ENCODE results near the gene COMMD7. TPM values are rescaled to one million over a fixed set of nuclear protein-coding genes. Genes with fewer than 3 reads are reported as not detected.
"Not testable (repeated sequence)": the region's sequence is repeated elsewhere in the genome, so short reads cannot be mapped to it uniquely, and the experiment has no call there.

Gene COMMD7
- total RNA-seq, 1 experiment from 2014 or later = 49.2 TPM

- DNase-seq (ENCODE audit: low read depth, low spot score) = no peak
- in situ Hi-C loops (cut with HindIII; ENCODE audit: low pct_unique_long_range_greater_than_20kb, low sequenced_read_pairs) = no loop called here
Observed at GRCh38 chr20:32773855-32774254, 30.6 kb upstream of the COMMD7 start.

DNA sequence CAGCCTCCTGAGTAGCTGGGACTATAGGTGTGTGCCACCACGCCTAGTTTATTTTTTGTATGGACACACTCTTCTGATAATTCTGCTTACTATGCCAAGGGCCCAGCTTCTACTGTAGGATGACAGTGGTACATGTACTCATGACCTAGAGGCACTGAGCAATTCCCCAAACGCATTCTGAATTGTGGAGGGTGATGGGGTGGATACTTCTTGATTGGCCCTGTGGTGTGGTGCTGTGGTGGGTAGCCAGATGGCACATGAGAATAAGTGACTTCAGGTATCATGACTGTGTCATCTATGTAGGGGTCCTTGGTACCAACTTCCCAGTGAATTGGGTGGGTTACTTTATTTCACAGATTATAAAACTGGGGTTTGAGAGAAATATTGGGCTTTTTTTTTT lies 30.0 kb upstream of the COMMD7 start:
- in situ Hi-C loops (cut with HindIII; ENCODE audit: low pct_unique_long_range_greater_than_20kb, low sequenced_read_pairs) = no loop called here
- no peak for DNase-seq (ENCODE audit: low read depth, low spot score)

DNA sequence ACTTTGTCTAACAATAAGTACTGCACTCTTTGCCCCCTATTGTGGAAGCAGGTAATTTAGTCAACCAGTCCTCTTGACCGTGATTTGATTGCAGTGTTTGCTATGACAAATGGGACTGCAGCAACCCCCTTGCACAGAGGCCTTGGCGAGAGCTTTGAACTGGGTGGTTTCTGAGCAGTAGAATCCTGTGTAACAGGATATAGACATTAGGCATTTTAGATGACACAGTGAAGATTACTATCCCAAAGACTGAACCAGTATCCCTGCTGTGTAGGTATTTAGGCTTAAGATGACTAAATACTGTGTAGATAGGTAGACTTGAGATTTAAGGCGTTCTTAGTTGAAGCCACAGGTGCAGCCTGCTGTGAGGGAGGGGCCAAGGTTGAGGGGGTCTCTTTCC lies 28.8 kb upstream of the COMMD7 start:
- in situ Hi-C loops (cut with HindIII; ENCODE audit: low pct_unique_long_range_greater_than_20kb, low sequenced_read_pairs) = no loop called here
- DNase-seq (ENCODE audit: low read depth, low spot score) = no peak

GRCh38 chr20:32767418-32768198 lies 24.3 kb upstream of the COMMD7 start:
- DNase-seq (ENCODE audit: low read depth, low spot score) = no peak
- in situ Hi-C loops (cut with HindIII; ENCODE audit: low pct_unique_long_range_greater_than_20kb, low sequenced_read_pairs) = no loop called here

DNA sequence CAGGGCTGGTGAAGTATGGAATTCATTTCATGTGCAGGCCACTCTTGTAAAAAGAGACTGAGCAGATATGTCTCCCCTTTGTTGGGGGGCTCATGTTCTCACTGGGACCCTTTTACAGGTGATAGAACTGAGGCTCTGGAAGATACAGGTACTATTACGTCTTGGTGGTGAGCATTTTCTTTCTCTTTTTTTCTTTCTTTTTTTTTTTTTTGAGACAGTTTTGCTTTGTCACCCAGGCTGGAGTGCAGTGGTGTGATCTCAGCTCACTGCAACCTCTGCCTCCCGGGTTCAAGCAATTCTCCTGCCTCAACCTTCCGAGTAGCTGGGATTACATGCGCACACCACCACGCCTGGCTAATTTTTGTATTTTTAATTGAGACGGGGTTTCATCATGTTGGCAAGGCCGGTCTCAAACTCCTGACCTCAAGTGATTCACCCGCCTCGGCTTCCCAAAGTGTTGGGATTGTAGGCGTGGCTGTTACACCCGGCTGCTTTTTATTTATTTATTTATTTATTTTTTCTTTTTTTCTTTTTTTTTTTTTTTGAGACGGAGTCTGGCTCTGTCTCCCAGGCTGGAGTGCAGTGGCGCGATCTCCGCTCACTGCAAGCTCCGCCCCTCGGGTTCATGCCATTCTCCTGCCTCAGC lies 22.1 kb upstream of the COMMD7 start:
- in situ Hi-C loops (cut with HindIII; ENCODE audit: low pct_unique_long_range_greater_than_20kb, low sequenced_read_pairs) = not testable (repeated sequence)

GRCh38 chr20:32764005-32764960 lies 21.0 kb upstream of the COMMD7 start:
- in situ Hi-C loops (cut with HindIII; ENCODE audit: low pct_unique_long_range_greater_than_20kb, low sequenced_read_pairs) = no loop called here
- DNase-seq (ENCODE audit: low read depth, low spot score) = no peak

More for the DNA sequence above, 22.1 kb upstream of the COMMD7 start:
- DNase-seq (ENCODE audit: low read depth, low spot score) = not testable (repeated sequence)

GRCh38 chr20:32763202-32764004 lies 20.1 kb upstream of the COMMD7 start:
- in situ Hi-C loops (cut with HindIII; ENCODE audit: low pct_unique_long_range_greater_than_20kb, low sequenced_read_pairs) = no loop called here
- DNase-seq (ENCODE audit: low read depth, low spot score) = no peak

DNA sequence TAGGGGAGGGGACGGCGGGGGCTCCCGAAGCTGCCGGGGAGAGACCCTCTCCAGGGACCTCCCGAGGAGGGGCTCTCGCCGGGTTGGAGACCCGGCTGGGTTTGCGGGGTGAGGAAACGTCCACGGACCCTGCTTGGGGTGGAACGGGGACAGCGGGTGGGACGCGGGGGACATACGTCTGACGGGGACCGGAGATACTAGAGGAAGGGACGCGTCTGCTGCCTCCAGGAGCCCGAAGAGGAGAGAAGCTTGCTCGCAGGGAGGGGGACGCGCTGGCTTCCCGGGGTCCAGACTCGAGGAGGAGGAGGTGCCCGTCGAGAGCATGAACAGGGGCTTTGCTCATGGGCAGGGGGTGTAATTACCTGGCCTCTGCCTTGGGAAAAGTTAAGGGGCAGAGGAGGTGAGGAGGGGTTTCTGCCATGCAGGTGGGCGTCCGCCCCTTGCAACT lies 19.5 kb upstream of the COMMD7 start:
- DNase-seq (ENCODE audit: low read depth, low spot score) = no peak
- in situ Hi-C loops (cut with HindIII; ENCODE audit: low pct_unique_long_range_greater_than_20kb, low sequenced_read_pairs) = no loop called here

DNA sequence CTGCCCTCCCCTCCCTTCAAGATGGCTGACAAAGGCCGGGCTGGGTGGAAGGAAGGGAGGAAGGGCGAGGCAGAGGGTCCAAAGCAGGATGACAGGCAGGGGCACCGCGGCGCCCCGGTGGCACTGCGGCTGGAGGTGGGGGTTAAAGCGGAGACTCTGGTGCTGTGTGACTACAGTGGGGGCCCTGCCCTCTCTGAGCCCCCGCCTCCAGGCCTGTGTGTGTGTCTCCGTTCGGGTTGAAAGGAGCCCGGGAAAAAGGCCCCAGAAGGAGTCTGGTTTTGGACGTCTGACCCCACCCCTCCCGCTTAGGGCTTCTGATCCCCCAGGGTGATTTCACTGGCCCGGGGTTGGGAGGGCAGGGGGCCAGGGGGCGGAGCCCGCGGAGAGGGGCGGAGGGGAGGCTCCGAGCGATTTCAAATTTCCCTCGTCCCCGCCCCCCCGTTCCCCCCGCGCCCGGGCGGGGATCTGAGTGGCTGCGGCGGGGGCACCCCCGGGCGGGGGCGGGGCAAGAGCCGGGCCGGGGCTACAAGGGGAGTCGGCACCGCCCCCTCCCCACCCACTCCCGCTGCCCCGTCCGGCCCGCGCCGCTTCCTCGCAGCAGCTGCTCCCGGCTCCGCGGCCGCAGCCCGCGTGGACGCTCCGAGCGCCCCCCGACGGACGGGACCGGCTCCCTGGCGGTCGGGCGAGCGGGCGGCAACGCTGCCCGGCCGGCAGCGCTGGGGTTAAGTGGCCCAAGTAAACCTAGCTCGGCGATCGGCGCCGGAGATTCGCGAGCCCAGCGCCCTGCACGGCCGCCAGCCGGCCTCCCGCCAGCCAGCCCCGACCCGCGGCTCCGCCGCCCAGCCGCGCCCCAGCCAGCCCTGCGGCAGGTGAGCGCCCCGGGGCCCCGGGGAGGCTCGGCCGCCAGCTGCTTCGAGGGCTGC lies 18.8 kb upstream of the COMMD7 start, which contains the start of gene DNMT3B:
TSS of gene DNMT3B (plus strand) at position 555 of the 923 bp plus-strand sequence. CDS start 17,939 bp downstream, outside the sequence.
- in situ Hi-C loops (cut with HindIII; ENCODE audit: low pct_unique_long_range_greater_than_20kb, low sequenced_read_pairs) = no loop called here
- DNase-seq (ENCODE audit: low read depth, low spot score) = peak; percentile 81

DNA sequence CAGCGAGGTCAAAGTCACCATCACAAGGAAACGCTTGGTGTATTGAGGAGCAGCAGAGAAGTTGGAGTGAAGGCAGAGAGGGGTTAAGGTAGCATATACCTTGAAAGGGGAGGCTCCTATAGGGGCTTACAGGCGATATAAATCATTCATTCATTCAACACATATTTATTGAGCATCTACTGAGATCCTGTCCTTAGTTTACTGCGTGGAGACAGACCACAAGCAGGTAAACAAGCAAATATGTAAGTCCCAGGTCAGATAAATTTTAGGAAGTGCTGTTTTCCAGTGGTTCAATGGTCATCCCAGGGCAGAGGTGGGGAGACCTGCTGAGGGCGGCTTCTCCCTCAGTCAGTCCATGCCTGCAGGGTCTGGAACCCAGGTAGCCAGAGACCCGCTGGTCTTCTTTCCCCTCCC lies 18.2 kb upstream of the COMMD7 start:
- DNase-seq (ENCODE audit: low read depth, low spot score) = no peak
- in situ Hi-C loops (cut with HindIII; ENCODE audit: low pct_unique_long_range_greater_than_20kb, low sequenced_read_pairs) = no loop called here

DNA sequence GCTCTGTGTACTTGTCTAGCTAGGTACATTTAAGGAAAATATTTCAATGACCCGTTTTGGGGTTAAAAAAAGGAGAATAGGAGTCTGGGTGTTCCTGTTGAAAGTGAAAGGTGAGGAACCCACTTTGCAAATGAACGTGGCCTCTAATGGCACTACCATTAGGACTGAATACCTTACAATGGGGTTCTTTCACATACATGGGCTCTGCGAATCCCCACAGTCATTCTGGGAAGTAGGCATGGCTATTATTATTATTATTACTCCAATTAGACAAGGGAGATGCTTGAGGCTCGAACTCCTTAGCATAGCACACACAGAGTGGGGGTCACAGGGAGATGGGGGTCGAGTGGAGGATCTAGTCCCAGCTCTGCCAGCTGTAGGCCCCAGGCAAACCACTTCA lies 12.9 kb upstream of the COMMD7 start:
- no peak for DNase-seq (ENCODE audit: low read depth, low spot score)
- in situ Hi-C loops (cut with HindIII; ENCODE audit: low pct_unique_long_range_greater_than_20kb, low sequenced_read_pairs) = no loop called here

- DNase-seq (ENCODE audit: low read depth, low spot score) = no peak
Observed at GRCh38 chr20:32753731-32754130, 10.5 kb upstream of the COMMD7 start.

DNA sequence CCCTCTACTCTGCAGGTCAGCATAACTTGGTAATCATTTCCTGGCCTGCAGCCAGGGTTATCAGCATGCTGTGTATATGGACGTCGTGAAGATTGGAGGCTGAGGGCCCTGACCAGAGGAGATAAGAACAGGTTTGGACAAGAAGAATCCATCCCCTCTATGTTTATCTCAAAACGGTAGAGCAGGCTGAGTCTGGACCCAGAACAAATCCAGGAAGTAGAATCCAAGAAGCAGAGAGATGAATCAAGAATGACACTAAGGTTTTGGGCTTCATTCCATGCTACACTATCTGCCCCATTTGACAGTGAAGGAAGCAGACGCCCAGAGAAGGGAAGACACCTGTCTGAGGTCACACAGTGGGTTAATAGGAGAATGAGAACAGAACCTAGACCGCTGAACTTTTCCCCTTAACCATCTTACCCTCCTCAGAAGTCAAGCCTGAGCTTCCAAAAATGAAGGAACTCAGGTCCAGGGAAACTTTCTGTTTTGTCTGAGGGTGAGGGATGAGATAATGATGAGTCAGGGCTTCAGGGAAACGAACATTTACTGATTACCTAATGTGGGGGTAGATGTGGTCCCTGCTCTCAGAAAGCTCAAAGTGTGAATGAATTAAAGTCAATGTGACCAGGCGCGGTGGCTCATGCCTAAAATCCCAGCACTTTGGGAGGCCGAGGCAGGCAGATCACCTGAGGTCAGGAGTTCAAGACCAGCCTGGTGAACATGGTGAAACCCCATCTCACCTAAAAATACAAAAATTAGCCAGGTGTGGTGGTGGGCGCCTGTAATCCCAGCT lies 9.4 kb upstream of the COMMD7 start:
- DNase-seq (ENCODE audit: low read depth, low spot score) = no peak
- in situ Hi-C loops (cut with HindIII; ENCODE audit: low pct_unique_long_range_greater_than_20kb, low sequenced_read_pairs) = no loop called here

More at GRCh38 chr20:32753731-32754130, 10.5 kb upstream of the COMMD7 start:
- in situ Hi-C loops (cut with HindIII; ENCODE audit: low pct_unique_long_range_greater_than_20kb, low sequenced_read_pairs) = no loop called here

GRCh38 chr20:32751702-32752457 lies 8.6 kb upstream of the COMMD7 start:
- in situ Hi-C loops (cut with HindIII; ENCODE audit: low pct_unique_long_range_greater_than_20kb, low sequenced_read_pairs) = no loop called here
- no peak for DNase-seq (ENCODE audit: low read depth, low spot score)

GRCh38 chr20:32751293-32751692 lies 8.0 kb upstream of the COMMD7 start:
- in situ Hi-C loops (cut with HindIII; ENCODE audit: low pct_unique_long_range_greater_than_20kb, low sequenced_read_pairs) = no loop called here
- no peak for DNase-seq (ENCODE audit: low read depth, low spot score)
